HK-2 (cell line): Measurements from ENCODE around the gene NOS2.
"Not testable (repeated sequence)": the region's sequence is repeated elsewhere in the genome, so short reads cannot be mapped to it uniquely, and the experiment has no call there.

Source experiments
- DNase-seq: peaks from one replicate; pipeline ENCODE4 v3.0.0-alpha.2; 2018; ENCODE audit not compliant: unreplicated experiment

NOS2 gene

DNA sequence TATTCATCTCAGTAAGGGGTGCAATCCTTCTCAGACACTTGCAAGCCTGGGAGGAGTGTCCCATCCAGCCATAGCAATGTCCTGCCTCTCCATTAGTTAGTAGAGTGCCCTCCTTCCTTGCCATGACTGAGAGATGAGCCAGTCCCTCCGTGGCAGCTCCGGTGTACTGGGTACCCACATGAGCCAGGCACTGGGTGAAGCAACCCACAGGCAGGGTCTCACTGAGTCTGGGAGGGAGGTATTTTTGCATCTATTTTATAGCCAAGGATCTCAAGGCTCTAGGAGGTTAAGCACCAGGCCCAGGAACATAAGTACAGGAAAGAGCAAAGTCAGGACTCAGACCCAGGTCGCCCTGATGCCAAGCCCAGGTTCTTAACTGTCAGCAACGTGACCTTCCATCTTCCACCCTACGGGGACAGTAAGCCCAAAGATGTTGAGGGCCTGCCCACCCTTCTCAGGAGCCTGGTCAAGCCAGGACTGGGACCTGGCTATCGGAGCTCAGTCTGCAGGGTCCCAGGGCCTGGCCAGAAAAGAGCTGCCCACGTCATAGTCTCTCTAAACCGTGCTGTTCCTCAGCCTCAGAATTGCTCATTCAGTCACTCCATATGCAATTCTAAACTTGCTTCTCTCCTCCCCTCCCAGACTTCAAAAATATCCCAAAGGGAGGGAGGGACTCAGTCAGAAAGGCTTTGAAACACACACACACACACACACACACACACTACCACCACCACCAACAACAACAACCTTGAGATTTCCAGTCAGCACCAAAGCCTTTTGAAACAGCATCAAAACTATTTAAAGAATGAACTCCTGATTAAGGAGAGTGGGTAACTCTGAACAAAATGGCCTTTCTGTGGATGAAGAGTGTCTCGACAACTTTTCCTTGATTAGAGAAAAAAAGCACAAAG is 16.6 kb downstream of the NOS2 start:
- DNase-seq, result no peak

- DNase-seq, result no peak
These were observed 17.5 kb downstream of the NOS2 start for GRCh38 chr17:27782791-27783206.

DNA sequence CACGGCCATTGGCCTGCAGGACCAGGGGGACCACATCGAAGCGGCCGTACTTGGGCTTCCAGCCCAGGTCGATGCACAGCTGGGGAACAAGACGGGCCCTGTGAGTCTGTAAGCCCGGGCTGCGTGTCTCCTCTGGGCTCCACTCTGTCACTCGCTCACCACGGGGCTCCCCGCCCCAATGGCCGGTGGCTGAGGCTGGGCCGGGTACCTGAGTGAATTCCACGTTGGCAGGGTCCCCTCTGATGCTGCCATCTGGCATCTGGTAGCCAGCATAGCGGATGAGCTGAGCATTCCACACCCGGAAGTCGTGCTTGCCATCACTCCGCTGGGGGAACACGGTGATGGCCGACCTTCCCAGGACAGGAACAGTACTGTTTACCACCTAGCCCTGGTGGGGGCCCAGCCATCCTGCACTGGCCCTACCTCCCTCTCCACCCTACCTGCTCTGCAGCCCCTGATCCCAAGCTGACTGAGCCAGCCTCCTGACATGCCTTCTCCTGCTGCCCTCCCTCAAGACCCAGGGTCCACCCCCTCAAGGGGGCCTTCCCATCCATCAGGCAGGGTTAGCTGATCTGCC is 19.4 kb downstream of the NOS2 start:
- no peak for DNase-seq

DNA sequence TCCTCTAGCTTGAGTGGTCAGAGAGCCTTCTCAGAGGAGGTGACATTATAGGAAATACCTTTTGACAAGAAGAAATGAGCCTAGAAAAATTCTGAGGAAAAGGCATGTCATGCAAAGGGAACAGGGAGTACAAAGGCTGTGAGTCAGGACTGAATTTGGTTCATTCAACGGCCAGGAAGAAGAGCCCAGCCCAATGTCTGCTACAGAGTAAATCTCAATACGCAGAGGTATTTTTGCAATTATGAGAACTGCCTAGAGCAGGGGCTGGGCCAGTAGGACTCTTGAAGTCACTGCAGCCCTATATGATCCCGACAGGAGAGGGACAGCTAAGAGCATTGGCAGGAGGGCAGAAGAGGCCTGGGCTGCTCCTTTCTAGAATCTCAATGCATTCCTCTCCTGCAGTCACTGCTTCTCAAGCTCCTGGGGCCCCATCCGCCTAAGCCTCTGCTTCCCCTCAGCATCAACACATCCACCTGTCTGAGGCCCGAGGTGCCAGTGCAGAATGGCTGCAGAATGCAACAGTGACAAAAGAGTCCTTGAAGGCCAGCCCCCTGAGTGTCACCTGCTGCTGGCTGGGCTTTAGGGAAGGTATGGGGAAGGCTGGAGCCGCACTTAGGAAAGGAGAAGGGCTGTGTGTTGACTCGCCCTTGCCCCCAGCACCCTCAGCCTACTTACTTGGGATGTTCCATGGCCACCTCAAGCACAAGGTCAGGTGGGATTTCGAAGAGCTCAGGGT is 20.1 kb downstream of the NOS2 start:
- DNase-seq, result no peak

- no peak for DNase-seq
These were observed 22.1 kb downstream of the NOS2 start for GRCh38 chr17:27778183-27778582.

GRCh38 chr17:27776882-27777624 is 23.3 kb downstream of the NOS2 start:
- no peak for DNase-seq

GRCh38 chr17:27771586-27771985 is 28.7 kb downstream of the NOS2 start:
- DNase-seq, result no peak

DNA sequence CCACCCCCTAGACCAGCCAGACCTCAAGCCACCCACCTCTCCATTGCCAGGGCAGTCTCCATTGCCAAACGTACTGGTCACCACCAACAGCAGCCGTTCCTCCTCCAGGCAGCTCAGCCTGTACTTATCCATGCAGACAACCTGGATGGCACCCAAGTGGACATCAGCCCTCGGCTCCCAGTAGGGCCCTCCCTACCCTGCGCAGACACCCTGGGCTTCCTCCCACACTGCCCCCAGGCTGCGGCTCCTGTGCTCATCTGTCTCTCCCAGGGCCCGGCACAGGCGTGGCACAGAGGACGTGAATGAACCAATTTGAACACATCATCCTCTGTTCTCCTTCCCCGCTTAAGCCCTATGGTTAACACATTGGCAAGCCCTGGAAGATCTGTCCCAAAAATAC is 29.5 kb downstream of the NOS2 start:
- DNase-seq, result no peak

DNA sequence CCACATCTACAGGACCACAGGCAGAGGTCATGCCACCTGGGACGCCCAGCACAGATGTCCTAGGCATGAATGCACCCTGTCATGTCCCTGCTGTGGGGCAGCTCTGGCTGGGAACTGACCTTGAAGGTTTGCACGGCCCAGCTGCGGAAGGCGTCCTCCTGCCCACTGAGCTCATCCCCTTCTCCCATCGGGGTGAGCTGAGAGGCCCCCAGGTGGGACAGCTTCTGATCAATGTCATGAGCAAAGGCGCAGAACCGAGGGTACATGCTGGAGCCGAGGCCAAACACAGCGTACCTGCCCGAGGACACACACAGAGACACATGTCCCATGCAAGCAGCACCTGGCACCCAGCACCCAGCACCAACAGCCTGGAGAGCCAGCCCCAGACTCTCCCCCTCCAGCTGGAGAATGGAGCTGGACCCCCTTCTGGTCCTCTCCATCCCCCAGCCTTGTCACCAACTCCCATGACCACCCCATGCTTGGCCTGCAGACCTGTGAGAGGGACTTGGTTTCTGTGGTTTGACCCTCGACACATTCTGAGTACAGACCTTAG is 31.4 kb downstream of the NOS2 start:
- DNase-seq, result no peak

- no peak for DNase-seq
These were observed 33.9 kb downstream of the NOS2 start for GRCh38 chr17:27766438-27766837.

DNA sequence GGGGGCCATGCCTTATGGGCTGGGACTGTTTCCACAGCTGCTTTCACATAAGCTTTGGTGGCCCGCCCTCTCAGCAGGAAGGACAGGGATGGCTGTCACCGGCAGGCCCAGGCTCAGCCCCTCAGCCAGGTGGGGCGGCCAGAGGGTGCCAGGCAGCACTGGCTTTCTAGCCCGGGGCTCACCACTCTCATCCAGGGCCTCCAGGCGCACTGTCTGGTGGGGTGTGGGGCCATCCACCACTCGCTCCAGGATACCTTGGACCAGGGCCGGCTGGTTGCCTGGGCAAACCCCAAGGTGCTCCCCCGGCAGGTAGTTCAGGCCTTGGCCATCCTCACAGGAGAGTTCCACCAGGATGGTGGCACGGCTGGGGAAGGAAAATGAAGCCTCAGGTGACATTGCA is 35.0 kb downstream of the NOS2 start:
- DNase-seq, result no peak

DNA sequence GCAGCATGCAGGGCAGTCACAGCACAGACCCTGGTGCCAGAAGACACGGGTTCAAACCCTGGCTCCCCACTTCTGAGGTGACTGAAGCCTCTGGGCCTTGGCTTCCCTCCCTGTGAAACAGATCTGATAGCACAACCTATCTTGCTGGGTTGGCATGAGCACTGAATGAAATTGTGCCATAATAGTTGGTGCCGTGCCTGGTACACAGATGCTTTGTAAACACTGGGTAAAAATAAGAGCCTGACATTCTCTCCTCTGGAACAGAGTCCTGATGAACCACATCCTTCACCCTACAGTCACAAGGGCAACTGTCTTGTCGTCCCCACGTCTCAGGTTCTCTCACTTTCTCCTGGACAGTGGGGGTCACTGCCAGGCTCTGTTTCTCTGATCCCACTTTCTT is 35.7 kb downstream of the NOS2 start:
- no peak for DNase-seq

GRCh38 chr17:27762527-27763305 is 37.6 kb downstream of the NOS2 start:
- DNase-seq, result peak; percentile 27

DNA sequence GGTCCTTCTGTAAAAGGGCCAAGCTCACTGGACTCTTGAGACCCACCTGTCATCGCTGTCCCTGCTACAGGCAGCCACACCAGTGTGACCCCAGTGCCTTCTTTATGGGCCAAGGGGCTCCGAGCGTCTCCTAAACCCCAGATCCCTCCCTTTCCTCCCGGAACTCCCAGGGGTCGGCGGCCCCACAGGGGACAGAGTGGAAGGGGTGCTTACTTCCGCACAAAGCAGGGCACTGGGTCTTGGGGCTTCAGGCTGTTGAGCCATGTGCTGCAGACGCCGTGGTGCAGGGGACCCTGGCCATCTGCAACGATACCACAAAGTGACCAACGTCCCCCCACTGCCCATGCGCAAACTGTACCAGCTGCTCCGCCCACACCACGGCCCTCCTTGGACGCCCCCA is 39.4 kb downstream of the NOS2 start:
- DNase-seq, result not testable (repeated sequence)

DNA sequence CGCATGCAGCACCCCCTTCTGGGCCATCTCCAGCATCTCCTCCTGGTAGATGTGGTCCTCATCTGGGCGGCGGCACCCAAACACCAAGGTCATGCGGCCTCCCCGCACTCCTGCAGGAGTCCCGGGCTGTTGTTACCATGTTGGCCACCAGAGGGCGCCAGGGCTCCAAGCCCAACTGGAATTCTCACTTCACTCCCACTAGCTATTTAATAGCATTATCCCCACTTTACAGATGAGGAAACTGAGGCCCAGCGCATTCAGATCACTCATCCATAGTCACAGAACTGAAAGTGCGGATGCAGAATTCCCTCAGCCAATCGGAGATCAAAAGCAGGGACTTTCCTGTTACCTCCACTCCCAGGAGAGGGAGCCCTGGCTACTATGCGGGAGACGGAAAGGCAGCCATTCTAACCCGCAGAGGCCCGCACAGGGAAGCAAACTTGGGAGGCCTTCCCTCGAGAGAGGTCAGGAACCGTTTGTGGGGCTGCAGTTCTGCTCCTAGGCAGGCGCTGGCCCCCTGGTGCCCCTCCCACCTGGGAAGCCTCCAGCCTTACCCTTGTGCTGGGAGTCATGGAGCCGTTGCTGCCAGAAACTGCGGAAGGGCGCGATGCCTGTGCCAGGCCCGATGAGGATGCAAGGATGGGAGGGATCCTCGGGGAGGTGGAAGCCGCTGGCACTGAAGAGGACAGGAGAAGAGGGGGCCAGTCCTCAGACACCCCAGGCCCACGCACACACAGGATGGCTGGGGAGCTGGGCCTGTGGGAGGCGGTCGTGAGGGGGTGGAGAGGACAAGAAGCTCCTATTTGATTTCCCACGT is 40.1 kb downstream of the NOS2 start:
- DNase-seq, result peak; percentile 70

GRCh38 chr17:27759528-27759927 is 40.8 kb downstream of the NOS2 start:
- no peak for DNase-seq

GRCh38 chr17:27756467-27757371 is 43.6 kb downstream of the NOS2 start:
- peak; percentile 48 for DNase-seq

DNA sequence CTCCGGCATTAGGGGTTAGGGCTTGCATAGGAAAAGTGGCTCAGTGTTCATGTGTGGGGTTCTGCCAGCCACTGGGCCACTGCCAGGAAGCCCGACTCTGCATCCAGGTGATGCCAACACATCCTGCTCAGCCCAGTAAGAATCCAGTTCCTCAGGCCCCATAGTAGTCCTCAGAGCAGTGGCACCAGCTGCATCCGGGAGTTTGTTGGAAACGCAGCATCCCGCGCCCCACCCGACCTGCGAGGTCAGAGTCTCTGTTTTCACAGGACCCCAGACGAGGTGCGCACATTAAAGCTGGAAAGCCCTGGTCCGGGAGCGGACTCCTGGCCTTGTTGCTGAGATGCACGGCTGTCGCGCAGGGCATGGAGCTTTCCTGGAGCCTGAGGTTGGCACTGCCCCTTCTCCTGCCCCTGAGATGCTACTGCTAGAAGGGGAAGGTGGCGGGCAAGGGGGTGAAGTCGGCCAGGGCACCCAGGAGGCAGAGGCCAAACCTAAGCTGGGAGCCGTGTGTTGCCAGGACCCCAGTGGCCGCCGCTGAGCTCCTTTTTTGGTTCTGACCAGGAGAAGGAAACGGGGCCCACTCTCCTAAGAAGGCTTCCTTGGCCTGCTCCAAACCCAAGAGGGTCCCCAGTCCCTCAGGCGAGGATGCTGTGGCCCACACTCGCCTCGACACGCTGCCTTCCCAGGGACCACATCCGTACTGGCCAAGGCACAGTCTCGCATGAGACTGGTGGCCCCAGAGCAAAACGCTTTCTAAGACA is 44.4 kb downstream of the NOS2 start:
- no peak for DNase-seq
